GM12865 (cell line): Measurements from ENCODE around the gene CELSR2.

Experiments used
- DNase-seq: peaks from one replicate; pipeline ENCODE4 v3.0.0; 2010; ENCODE audit warnings: low read depth
- H3K4me3 ChIP-seq: 2 replicates; pipeline ENCODE4 v1.5.1; 2011; ENCODE audit warnings: mild to moderate bottlenecking, low read depth, low read length, control low read depth
- TF ChIP-seq, protein P1 (sequence below): IDR thresholded peaks from 2 replicates; pipeline ENCODE4 v1.5.1; 2011; ENCODE audit warnings: low read length, control low read depth, low read depth, inconsistent platforms; ENCODE audit not compliant: insufficient read depth; ENCODE audit errors: missing control alignments

CELSR2 gene

DNA sequence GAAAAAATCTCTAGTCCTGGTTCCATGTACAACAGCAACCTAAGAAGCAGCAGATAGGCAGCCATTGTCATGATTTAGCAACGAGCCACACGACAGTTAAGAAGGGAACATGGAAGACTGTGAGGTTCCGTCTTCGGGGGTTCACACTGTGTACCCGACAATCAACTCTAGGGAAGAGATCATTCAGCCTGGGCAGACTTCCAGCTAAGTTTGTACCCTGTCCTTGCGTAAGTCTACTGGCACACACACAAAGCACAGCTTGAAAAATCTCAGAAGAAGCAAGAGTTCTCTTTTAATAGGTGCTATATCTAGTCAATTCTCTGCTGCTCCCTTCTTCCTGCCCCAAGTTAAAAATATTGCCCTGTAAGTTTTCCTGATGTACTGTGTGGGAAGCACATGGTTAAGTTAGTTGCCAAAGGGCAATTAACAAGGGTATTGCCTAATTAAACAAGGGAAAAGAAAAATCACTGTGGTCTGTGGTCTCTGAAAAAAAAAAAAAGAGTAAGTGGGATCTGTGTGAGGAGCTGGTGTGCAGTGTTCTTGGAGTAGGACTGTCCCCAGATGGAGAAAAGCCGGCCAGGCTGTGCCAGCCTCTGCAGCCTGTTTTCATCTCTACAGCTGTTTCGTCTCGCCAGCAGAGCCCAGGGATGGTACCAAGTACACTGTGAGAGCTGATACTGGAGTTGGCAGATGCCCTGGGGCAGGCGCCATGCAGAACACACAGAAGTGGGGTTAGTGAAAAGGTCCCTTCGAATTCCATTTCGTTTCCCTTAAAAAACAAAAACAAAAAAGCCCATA, 63.8 kb downstream of the CELSR2 start:
- DNase-seq: no peak
- TF ChIP-seq, protein P1, sequence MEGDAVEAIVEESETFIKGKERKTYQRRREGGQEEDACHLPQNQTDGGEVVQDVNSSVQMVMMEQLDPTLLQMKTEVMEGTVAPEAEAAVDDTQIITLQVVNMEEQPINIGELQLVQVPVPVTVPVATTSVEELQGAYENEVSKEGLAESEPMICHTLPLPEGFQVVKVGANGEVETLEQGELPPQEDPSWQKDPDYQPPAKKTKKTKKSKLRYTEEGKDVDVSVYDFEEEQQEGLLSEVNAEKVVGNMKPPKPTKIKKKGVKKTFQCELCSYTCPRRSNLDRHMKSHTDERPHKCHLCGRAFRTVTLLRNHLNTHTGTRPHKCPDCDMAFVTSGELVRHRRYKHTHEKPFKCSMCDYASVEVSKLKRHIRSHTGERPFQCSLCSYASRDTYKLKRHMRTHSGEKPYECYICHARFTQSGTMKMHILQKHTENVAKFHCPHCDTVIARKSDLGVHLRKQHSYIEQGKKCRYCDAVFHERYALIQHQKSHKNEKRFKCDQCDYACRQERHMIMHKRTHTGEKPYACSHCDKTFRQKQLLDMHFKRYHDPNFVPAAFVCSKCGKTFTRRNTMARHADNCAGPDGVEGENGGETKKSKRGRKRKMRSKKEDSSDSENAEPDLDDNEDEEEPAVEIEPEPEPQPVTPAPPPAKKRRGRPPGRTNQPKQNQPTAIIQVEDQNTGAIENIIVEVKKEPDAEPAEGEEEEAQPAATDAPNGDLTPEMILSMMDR: no peak
- no peak overlapping the region for H3K4me3 ChIP-seq

DNA sequence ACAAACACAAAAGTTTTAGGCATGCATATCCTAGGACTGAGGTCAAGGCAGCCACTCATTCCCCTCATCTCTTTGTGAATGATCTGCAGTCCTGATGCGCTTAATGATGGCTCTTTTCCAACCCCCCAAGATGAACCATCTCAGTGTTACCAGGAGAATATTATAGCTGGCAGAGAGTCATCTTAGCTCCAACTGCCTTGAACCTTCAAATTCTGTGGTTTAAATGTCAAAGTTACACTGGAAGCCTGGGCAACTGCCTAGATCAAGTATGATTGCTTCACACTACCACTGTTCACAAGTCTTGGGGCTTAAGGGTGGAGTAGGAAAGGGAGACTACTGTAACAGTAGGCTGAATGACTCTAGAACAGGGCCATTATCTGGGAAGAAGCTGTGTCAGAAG, 65.5 kb downstream of the CELSR2 start:
- TF ChIP-seq, protein P1: no peak
- no peak overlapping the region for H3K4me3 ChIP-seq
- DNase-seq: no peak

DNA sequence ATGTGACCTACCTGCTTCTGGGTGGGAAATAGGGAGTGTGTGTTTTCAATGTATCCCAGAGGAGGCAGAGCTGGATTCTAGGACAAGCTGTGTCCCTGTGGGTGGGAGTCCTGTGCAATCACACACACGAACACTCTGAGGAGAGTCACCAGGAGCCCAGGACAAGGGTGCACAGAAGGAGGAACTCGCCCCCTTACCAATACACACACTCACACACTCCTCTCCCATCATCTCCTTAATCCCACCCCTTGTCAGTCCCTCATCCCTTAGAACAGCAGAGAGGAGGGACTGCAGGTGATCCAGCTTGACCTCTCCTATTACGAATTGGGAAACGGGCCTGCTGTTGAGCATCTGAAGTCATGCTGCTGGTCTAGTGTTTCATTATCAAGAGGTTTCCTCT, 65.9 kb downstream of the CELSR2 start:
- TF ChIP-seq, protein P1: no peak
- DNase-seq: no peak
- no peak overlapping the region for H3K4me3 ChIP-seq

DNA sequence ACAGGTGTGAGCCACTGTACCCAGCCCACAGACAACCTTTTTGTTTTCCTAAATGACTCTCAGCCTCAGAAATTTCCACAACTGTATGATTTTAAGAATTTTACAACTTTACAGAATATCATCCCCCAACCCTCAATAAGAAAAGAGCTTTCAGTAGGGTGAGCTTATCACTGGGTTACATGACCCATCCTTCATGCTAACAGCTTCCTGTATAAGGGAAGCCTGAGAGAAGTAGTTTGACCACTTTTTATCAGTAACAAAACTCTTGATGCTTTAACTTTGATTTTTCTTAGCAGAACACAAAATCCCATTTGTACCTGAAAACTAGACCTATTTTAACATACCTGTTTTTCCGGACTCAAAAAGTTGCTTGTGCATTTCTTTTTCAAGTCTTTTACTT, 67.2 kb downstream of the CELSR2 start:
- H3K4me3 ChIP-seq: no peak overlapping the region
- TF ChIP-seq, protein P1: no peak
- DNase-seq: no peak

DNA sequence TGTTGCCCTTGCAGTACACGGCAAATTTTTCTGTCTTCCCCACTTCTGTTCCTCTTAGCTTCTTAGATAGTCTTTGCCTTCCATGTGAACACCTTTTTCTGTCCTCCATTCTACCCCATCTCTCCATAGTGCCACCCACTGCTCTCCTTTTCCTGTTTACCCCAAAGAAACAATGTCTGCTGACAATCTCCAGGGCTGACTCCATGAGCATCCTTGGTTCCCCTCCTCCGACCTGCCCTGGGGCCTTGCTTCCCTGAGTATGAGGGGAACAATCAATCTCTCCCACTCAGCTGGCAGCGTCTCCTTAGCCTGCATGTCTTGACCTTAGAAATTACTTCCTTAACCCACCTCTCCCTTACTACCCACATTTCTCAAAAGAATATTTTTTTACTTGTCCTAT, 69.8 kb downstream of the CELSR2 start:
- TF ChIP-seq, protein P1: no peak
- no peak for DNase-seq
- no peak overlapping the region for H3K4me3 ChIP-seq

DNA sequence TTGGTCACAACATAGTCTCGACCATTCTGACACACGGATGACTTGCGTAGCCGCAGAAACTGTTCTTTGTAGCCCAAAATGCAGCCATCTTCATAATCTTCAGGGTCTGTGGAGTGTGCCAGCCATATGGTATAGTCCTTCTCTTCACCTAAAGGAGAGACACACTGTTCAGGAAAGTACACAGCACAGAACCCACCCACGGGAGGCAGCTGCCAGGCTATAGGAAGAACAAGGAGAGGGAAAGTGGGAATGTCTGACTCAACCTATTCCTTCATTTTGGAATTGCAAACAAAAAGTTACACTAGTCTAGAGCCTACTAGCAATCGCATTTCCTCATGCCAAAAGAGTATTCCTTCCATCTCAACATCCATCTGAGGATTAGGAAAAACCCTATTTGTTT, 73.6 kb downstream of the CELSR2 start:
- TF ChIP-seq, protein P1: no peak
- H3K4me3 ChIP-seq: no peak overlapping the region
- DNase-seq: no peak
